C4-2B (cell line): Measurements from ENCODE around the gene RNF212B.
"Not testable (repeated sequence)": the region's sequence is repeated elsewhere in the genome, so short reads cannot be mapped to it uniquely, and the experiment has no call there.

Experiments
- H3K27ac ChIP-seq: fragments of 450-650 bp; 2 replicates; pipeline ENCODE4 v1.5.1; 2017
- CTCF ChIP-seq: fragments of 450-650 bp; conservative IDR thresholded peaks from 2 replicates; pipeline ENCODE4 v1.5.1; 2017; ENCODE audit warnings: mild to moderate bottlenecking
- ZFX ChIP-seq: fragments of 450-650 bp; IDR thresholded peaks from 2 replicates; pipeline ENCODE4 v1.6.1; 2017

The RNF212B gene

GRCh38 chr14:23237772-23238594 lies at the start of gene RNF212B:
TSS of gene RNF212B (plus strand) at chr14:23237936. CDS start at chr14:23240346, 2,410 bp downstream.
- H3K27ac ChIP-seq: no peak within 1 kb of the TSS
- TF ChIP-seq ZFX: no peak
- TF ChIP-seq CTCF: no peak

GRCh38 chr14:23193432-23193831 lies 44.3 kb upstream of the RNF212B start:
- TF ChIP-seq ZFX: no peak
- TF ChIP-seq CTCF: no peak
- H3K27ac ChIP-seq: no peak overlapping the region

- no peak overlapping the region for H3K27ac ChIP-seq
- TF ChIP-seq CTCF (no peak), ZFX (no peak)
These were observed 42.1 kb upstream of the RNF212B start for GRCh38 chr14:23195552-23196101.

DNA sequence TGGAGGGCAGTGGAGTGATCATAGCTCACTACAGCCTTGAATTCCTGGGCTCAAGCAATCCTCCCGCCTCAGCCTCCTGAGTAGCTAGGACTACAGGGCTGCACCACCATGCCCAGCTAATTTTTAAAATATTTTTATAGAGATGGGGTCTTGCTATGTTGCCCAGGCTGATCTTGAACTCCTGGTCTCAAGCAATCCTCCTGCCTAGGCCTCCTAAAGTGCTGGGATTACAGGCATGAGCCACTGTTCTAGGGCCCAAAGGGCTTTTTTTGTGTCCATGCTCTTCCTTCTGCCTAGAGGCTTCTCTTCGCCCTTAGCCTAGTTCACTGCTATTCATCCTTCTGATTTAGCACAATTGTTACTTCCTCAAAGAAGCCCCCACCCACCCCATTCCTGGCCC lies 41.2 kb upstream of the RNF212B start:
- not testable (repeated sequence) for H3K27ac ChIP-seq

GRCh38 chr14:23199141-23199540 lies 38.6 kb upstream of the RNF212B start:
- not testable (repeated sequence) for H3K27ac ChIP-seq

DNA sequence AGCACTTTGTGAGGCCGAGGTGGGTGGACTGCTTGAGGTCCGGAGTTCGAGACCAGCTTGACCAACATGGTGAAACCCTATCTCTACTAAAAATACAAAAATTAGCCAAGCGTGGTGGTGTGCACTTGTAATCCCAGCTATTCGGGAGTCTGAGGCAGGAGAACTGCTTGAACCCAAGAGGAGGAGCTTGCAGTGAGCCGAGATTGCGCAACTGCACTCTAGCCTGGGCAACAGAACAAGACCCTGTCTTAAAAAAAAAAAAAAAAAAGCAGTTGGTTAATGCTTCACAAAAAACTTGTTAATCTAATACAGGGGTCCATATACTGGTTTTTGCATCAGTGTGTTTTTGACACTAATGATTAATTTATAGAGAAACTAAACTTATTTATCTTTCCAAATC lies 35.7 kb upstream of the RNF212B start:
- TF ChIP-seq ZFX (no peak), CTCF (no peak)
- no peak overlapping the region for H3K27ac ChIP-seq

GRCh38 chr14:23206422-23207145 lies 31.2 kb upstream of the RNF212B start:
- H3K27ac ChIP-seq: no peak overlapping the region
- no peak for TF ChIP-seq ZFX
- no peak for TF ChIP-seq CTCF

GRCh38 chr14:23207146-23207540 lies 30.6 kb upstream of the RNF212B start:
- H3K27ac ChIP-seq: no peak overlapping the region
- TF ChIP-seq ZFX (no peak), CTCF (no peak)
